Testis (tissue), 2 donors: ENCODE data around the gene CDX2.

Source experiments
- CTCF ChIP-seq, 3 experiments: fragments of 450-650 bp in 2 of 3; fragments of 200-600 bp in 1 of 3; sonication (generic) in 1 of 3; IDR thresholded peaks; one replicate each; pipeline ENCODE4 v1.5.1; 2016 to 2019; ENCODE audit warnings: antibody characterized with exemption in 3 of 3, mild to moderate bottlenecking in 2 of 3, moderate library complexity in 1 of 3
- POLR2A ChIP-seq: fragments of 450-650 bp; IDR thresholded peaks from one replicate; pipeline ENCODE4 v1.6.1; 2017; ENCODE audit warnings: antibody characterized with exemption, mild to moderate bottlenecking, moderate library complexity

- TF ChIP-seq POLR2A (no peak), CTCF (IDR thresholded peaks at IDR 0.05) (no peak)
Measured at GRCh38 chr13:27913160-27913559, 56.0 kb downstream of the CDX2 start.
